HCT116 (cell line): ENCODE results near the gene ZCWPW1.
"Not testable (repeated sequence)": the region's sequence is repeated elsewhere in the genome, so short reads cannot be mapped to it uniquely, and the experiment has no call there.

ENCODE experiments used
- CEBPB ChIP-seq: IDR thresholded peaks from 2 replicates; pipeline ENCODE4 v1.6.1; 2012; ENCODE audit warnings: low read depth
- FOSL1 ChIP-seq: IDR thresholded peaks from 2 replicates; pipeline ENCODE4 v1.6.1; 2012; ENCODE audit warnings: low read depth
- POLR2A ChIP-seq: IDR thresholded peaks from 2 replicates; pipeline ENCODE4 v1.7.0; 2011; ENCODE audit warnings: borderline replicate concordance; ENCODE audit not compliant: insufficient read depth, insufficient read length; ENCODE audit errors: extremely low read depth
- POLR2AphosphoS5 ChIP-seq: IDR thresholded peaks from 2 replicates; pipeline ENCODE4 v1.6.1; 2011; ENCODE audit warnings: mild to moderate bottlenecking, low read depth, low read length, moderate library complexity
- YY1 ChIP-seq: IDR thresholded peaks from 2 replicates; pipeline ENCODE4 v1.6.1; 2011; ENCODE audit warnings: low read length, low read depth, moderate library complexity, mild to moderate bottlenecking; ENCODE audit not compliant: insufficient replicate concordance; ENCODE audit errors: extremely low read depth
- ZNF274 ChIP-seq: fragments of 200-500 bp; sonication (Bioruptor generic); IDR thresholded peaks from 2 replicates; pipeline ENCODE4 v1.6.1; 2014; ENCODE audit warnings: mild to moderate bottlenecking, low read depth, low read length, inconsistent platforms
- TF ChIP-seq, protein P1 (sequence below), 3 experiments: fragments of 200-600 bp in 1 of 3; sonication (generic) in 1 of 3; IDR thresholded peaks in 2 of 3; conservative IDR thresholded peaks in 1 of 3; 2 replicates each; pipeline ENCODE4 v1.5.1; 2012 to 2017; ENCODE audit warnings: low read depth in 2 of 3, low read length in 2 of 3, antibody characterized with exemption in 1 of 3, borderline replicate concordance in 1 of 3, control low read depth in 1 of 3, mild to moderate bottlenecking in 1 of 3, mixed read lengths in 1 of 3, mixed run types in 1 of 3, moderate library complexity in 1 of 3; ENCODE audit not compliant: insufficient read depth in 1 of 3
- TF ChIP-seq, protein P2 (sequence below): IDR thresholded peaks from 2 replicates; pipeline ENCODE4 v1.6.1; 2012; ENCODE audit warnings: low read depth

DNA sequence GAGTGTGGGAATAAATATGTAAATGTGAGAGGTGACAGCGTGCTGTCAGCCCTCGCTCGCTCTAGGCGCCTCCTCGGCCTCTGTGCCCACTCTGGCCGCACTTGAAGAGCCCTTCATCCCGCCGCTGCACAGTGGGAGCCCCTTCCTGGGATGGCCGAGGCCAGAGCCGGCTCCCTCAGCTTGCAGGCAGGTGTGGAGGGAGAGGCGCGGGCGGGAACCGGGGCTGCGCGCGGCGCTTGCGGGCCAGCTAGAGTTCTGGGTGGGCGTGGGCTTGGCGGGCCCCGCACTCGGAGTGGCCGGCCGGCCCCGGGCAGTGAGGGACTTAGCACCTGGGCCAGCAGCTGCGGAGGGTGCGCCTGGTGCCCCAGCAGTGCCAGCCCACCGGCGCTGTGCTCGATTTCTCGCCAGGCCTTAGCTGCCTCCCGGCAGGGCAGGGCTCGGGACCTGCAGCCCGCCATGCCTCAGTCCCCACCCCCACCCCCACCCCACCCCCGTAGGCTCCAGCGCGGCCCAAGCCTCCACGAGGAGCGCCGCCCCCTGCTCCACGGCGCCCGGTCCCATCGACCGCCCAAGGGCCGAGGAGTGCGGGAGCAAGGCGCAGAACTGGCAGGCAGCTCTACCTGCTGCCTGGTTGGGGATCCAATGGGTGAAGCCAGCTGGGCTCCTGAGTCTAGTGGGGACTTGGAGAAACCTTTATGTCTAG, 46.8 kb downstream of the ZCWPW1 start:
- TF ChIP-seq, protein P1, sequence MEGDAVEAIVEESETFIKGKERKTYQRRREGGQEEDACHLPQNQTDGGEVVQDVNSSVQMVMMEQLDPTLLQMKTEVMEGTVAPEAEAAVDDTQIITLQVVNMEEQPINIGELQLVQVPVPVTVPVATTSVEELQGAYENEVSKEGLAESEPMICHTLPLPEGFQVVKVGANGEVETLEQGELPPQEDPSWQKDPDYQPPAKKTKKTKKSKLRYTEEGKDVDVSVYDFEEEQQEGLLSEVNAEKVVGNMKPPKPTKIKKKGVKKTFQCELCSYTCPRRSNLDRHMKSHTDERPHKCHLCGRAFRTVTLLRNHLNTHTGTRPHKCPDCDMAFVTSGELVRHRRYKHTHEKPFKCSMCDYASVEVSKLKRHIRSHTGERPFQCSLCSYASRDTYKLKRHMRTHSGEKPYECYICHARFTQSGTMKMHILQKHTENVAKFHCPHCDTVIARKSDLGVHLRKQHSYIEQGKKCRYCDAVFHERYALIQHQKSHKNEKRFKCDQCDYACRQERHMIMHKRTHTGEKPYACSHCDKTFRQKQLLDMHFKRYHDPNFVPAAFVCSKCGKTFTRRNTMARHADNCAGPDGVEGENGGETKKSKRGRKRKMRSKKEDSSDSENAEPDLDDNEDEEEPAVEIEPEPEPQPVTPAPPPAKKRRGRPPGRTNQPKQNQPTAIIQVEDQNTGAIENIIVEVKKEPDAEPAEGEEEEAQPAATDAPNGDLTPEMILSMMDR (IDR thresholded peaks at IDR 0.05 in 2 of 3, conservative IDR thresholded peaks at IDR 0.05 in 1 of 3; ENCODE audit: borderline replicate concordance in 1 of 3, insufficient read depth in 1 of 3, low read depth in 2 of 3, low read length in 2 of 3), result not testable (repeated sequence)
- not testable (repeated sequence) for TF ChIP-seq POLR2A, CEBPB, ZNF274, FOSL1, YY1, POLR2AphosphoS5
- TF ChIP-seq, protein P2, sequence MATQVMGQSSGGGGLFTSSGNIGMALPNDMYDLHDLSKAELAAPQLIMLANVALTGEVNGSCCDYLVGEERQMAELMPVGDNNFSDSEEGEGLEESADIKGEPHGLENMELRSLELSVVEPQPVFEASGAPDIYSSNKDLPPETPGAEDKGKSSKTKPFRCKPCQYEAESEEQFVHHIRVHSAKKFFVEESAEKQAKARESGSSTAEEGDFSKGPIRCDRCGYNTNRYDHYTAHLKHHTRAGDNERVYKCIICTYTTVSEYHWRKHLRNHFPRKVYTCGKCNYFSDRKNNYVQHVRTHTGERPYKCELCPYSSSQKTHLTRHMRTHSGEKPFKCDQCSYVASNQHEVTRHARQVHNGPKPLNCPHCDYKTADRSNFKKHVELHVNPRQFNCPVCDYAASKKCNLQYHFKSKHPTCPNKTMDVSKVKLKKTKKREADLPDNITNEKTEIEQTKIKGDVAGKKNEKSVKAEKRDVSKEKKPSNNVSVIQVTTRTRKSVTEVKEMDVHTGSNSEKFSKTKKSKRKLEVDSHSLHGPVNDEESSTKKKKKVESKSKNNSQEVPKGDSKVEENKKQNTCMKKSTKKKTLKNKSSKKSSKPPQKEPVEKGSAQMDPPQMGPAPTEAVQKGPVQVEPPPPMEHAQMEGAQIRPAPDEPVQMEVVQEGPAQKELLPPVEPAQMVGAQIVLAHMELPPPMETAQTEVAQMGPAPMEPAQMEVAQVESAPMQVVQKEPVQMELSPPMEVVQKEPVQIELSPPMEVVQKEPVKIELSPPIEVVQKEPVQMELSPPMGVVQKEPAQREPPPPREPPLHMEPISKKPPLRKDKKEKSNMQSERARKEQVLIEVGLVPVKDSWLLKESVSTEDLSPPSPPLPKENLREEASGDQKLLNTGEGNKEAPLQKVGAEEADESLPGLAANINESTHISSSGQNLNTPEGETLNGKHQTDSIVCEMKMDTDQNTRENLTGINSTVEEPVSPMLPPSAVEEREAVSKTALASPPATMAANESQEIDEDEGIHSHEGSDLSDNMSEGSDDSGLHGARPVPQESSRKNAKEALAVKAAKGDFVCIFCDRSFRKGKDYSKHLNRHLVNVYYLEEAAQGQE, result not testable (repeated sequence)
